Breast epithelium (tissue), 4 donors: Measurements from ENCODE around the gene PARP12. TPM values are rescaled to one million over a fixed set of nuclear protein-coding genes. Genes with fewer than 3 reads are reported as not detected.

Experiments used
- DNase-seq, 2 donors: peaks; one replicate each; pipeline ENCODE4 v3.0.0-alpha.2; 2019; ENCODE audit warnings: low spot score in 2 of 2
- H3K27ac ChIP-seq, 2 donors: fragments of 200-600 bp; sonication (generic) in 1 of 2; one replicate each; pipeline ENCODE4 v1.5.1; 2016 to 2019; ENCODE audit warnings: mild to moderate bottlenecking in 1 of 2
- H3K27me3 ChIP-seq, 2 donors: fragments of 200-600 bp; sonication (generic) in 1 of 2; one replicate each; pipeline versions ENCODE4 v1.5.1 to v1.6.0; 2017 to 2019; ENCODE audit warnings: control low read depth in 1 of 2, mild to moderate bottlenecking in 1 of 2
- H3K36me3 ChIP-seq: fragments of 200-600 bp; one replicate; pipeline ENCODE4 v1.5.1; 2019
- H3K4me1 ChIP-seq, 2 donors: fragments of 200-600 bp; sonication (generic); one replicate each; pipeline ENCODE4 v1.5.1; 2016 to 2019; ENCODE audit warnings: control low read depth in 1 of 2
- H3K4me3 ChIP-seq, 3 donors: fragments of 200-600 bp; sonication (generic); 1 replicate in 2 of 3; 2 replicates in 1 of 3; pipeline ENCODE4 v1.5.1; 2016 to 2019; ENCODE audit warnings: mild to moderate bottlenecking in 3 of 3, moderate library complexity in 2 of 3
- H3K9me3 ChIP-seq, 2 donors: fragments of 200-600 bp; sonication (generic) in 1 of 2; one replicate each; pipeline ENCODE4 v1.5.1; 2016 to 2019; ENCODE audit warnings: control low read depth in 1 of 2
- CTCF ChIP-seq, 3 donors: fragments of 450-650 bp; IDR thresholded peaks; one replicate each; pipeline ENCODE4 v1.5.1; 2016 to 2017; ENCODE audit warnings: antibody characterized with exemption in 3 of 3, mild to moderate bottlenecking in 3 of 3, moderate library complexity in 3 of 3
- POLR2A ChIP-seq: fragments of 450-650 bp; IDR thresholded peaks from one replicate; pipeline ENCODE4 v1.6.1; 2016; ENCODE audit warnings: antibody characterized with exemption, mild to moderate bottlenecking, moderate library complexity
- POLR2AphosphoS5 ChIP-seq, 3 donors: sonication (generic); formaldehyde crosslinking; IDR thresholded peaks; one replicate each; pipeline ENCODE4 v1.6.1; 2017; ENCODE audit warnings: antibody characterized with exemption in 3 of 3
- intact Hi-C: fragments of 100-400 bp; cut with DNase I; formaldehyde crosslinking; loops from one replicate; pipeline ENCODE4 v1.15.1; 2023; ENCODE audit warnings: low total_unique reads
- total RNA-seq, 3 donors: library from RNA; depleted of rRNA; stranded (reverse); fragments of >200 nt; gene quantifications; one replicate each; pipeline ENCODE4 v1.1.0, GENCODE V29; 2016

PARP12 gene
- total RNA-seq, 3 donors from 2014 or later, result 24.8 to 44.9 (median 40.6) TPM

DNA sequence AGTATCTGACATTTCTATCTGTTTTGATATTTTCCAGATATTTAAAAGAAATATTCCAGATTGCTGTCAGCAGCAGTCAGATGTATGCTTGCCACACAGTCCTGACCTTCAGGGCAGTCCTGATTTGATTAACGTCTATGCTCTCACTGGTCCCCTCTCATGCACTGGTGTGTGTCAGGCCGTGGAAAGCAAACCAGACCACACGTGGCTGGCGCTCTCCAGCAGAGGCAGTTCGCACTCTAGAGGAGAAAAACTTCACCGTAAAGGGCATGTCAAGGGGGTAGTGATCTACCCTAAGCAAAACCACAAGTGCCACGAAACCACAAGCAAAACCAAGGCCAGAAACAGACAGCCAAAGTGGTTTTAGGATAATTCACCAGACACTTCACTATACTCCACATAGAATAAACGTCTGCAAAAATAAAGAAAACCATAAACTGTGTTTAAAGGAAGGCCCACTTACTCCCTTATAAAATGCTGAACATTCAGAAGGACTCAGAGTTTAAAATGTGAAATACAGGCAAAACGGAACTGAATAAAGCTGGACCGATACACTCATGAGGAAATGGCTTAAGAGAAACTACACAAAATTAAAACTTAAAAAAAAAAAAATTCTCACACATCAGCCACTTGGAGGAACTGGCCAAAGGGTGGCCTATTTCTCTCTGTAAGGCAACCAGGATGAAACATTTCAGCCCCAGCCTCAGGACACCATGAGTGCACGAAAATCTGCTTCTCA, 26.4 kb downstream of the PARP12 start:
- peaks cover 5% of the 10 kb centered on the region for H3K36me3 ChIP-seq
- no peaks in the 10 kb centered on the region for H3K4me1 ChIP-seq
- no peak overlapping the region for H3K4me3 ChIP-seq
- intact Hi-C loops, result no loop called here
- no peak overlapping the region for H3K27ac ChIP-seq
- TF ChIP-seq POLR2A, result no peak
- no peak for TF ChIP-seq POLR2AphosphoS5 (IDR thresholded peaks at IDR 0.05)
- TF ChIP-seq CTCF (IDR thresholded peaks at IDR 0.05), result no peak
- no peaks in the 10 kb centered on the region for H3K9me3 ChIP-seq
- DNase-seq, result no peak
- H3K27me3 ChIP-seq, result no peaks in the 10 kb centered on the region

DNA sequence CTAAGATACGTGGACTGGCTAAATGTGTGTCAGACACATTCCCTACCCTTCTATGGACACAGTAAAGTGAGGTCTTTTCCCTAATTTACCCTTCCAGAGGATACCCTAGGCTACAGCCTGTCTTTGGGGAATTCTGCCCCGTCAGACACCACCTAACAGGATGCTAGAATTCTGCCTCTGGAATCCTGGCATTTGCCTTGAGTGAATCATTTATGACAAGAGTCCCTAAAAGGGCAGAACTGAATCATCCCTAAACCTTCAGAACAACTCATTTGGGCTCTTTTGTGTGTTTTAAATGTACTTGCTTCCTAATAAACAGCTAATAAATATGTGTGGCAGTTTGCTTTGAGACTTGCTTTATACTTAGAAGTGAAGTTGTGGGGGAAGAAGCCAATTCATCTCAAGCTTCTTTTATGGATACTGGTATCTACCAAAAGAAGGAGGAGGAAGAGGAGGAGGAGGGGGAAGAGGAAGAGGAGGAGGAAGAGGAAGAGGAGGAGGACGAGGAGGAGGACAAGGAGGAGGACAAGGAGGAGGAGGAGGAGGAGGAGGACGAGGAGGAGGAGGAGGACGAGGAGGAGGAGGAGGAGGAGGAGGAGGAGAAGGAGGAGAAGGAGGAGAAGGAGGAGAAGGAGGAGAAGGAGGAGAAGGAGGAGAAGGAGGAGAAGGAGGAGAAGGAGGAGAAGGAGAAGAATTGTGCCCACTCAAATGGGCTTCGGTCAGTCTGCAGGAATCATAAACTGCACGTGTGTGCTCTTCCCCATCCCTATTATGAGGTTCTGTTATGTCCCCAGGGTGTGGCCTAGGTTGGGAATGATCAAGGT, 27.1 kb downstream of the PARP12 start:
- H3K4me3 ChIP-seq, result no peak overlapping the region
- intact Hi-C loops, result no loop called here
- no peak for DNase-seq
- H3K9me3 ChIP-seq, result no peaks in the 10 kb centered on the region
- no peaks in the 10 kb centered on the region for H3K27me3 ChIP-seq
- no peak overlapping the region for H3K27ac ChIP-seq
- no peaks in the 10 kb centered on the region for H3K4me1 ChIP-seq
- peaks cover 5% of the 10 kb centered on the region for H3K36me3 ChIP-seq
- no peak for TF ChIP-seq POLR2AphosphoS5 (IDR thresholded peaks at IDR 0.05)

- no peak for DNase-seq
- TF ChIP-seq POLR2AphosphoS5 (IDR thresholded peaks at IDR 0.05), result no peak
- TF ChIP-seq CTCF (IDR thresholded peaks at IDR 0.05), result no peak
- TF ChIP-seq POLR2A, result no peak
- no peaks in the 10 kb centered on the region for H3K27me3 ChIP-seq
- no peaks in the 10 kb centered on the region for H3K4me1 ChIP-seq
- intact Hi-C loops, result loop anchor here (5.0 kb wide), 1 partner anchor 83 kb away; no protein-coding TSS in a partner anchor
- peaks cover 5% of the 10 kb centered on the region for H3K36me3 ChIP-seq
- no peaks in the 10 kb centered on the region for H3K9me3 ChIP-seq
- no peak overlapping the region for H3K27ac ChIP-seq
- H3K4me3 ChIP-seq, result no peak overlapping the region
Observed at GRCh38 chr7:140034421-140034820, 28.3 kb downstream of the PARP12 start.

GRCh38 chr7:140033779-140034363, 28.9 kb downstream of the PARP12 start:
- no peak overlapping the region for H3K27ac ChIP-seq
- intact Hi-C loops, result loop anchor here (5.0 kb wide), 1 partner anchor 83 kb away; no protein-coding TSS in a partner anchor
- TF ChIP-seq POLR2AphosphoS5 (IDR thresholded peaks at IDR 0.05) (no peak), CTCF (IDR thresholded peaks at IDR 0.05) (no peak)
- no peak for DNase-seq
- H3K4me3 ChIP-seq, result no peak overlapping the region
- peaks cover 5% of the 10 kb centered on the region for H3K36me3 ChIP-seq
- H3K9me3 ChIP-seq, result no peaks in the 10 kb centered on the region
- H3K4me1 ChIP-seq, result no peaks in the 10 kb centered on the region
- no peaks in the 10 kb centered on the region for H3K27me3 ChIP-seq

DNA sequence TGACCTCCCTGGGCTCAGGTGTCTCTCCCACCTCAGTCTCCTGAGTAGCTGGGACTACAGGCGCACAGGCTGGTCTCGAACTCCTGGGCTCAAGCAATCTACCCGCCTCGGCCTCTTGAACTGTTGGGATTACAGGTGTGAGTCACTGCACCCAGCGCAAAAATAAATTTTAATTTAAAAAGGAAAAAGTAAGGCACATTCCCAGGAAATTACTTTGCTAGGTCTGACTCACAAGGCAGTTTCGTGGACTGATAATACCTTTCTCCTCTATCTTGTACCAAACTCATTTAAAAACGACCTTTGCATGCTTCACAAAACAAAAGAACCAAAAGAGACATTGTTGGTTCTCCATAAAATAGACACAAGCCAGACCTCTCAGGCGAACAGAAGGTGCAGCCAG, 29.7 kb downstream of the PARP12 start:
- intact Hi-C loops, result loop anchor here (5.0 kb wide), 1 partner anchor 84 kb away; no protein-coding TSS in a partner anchor
- no peak overlapping the region for H3K27ac ChIP-seq
- H3K36me3 ChIP-seq, result peaks cover 5% of the 10 kb centered on the region

More for the DNA sequence above, 29.7 kb downstream of the PARP12 start:
- Histone ChIP-seq H3K4me1 (no peaks in the 10 kb centered on the region), H3K4me3 (no peak overlapping the region), H3K27me3 (no peaks in the 10 kb centered on the region), H3K9me3 (no peaks in the 10 kb centered on the region)
- DNase-seq, result no peak
- no peak for TF ChIP-seq POLR2AphosphoS5 (IDR thresholded peaks at IDR 0.05)
- no peak for TF ChIP-seq POLR2A
- TF ChIP-seq CTCF (IDR thresholded peaks at IDR 0.05), result no peak
